Effector memory CD4-positive, alpha-beta T cell (primary cell): ENCODE measurements around the gene COL1A1.

Experiments
- DNase-seq, 3 donors: peaks; one replicate each; pipeline ENCODE4 v3.0.0-alpha.2; 2020
- H3K27ac ChIP-seq: 2 replicates; pipeline ENCODE4 v1.7.0; 2013; ENCODE audit warnings: mild to moderate bottlenecking, low read length, moderate library complexity; ENCODE audit not compliant: insufficient read depth, poor library complexity, severe bottlenecking
- H3K27me3 ChIP-seq: replicated peaks from 2 replicates; pipeline ENCODE4 v1.7.0; 2013; ENCODE audit warnings: mild to moderate bottlenecking, low read length; ENCODE audit not compliant: insufficient read depth, control insufficient read depth, poor library complexity, severe bottlenecking
- H3K36me3 ChIP-seq: 2 replicates; pipeline ENCODE4 v1.7.0; 2013; ENCODE audit warnings: mild to moderate bottlenecking, low read length, moderate library complexity; ENCODE audit not compliant: control insufficient read depth, insufficient read depth
- H3K4me1 ChIP-seq: 2 replicates; pipeline ENCODE4 v1.7.0; 2013; ENCODE audit warnings: low read length, mild to moderate bottlenecking; ENCODE audit not compliant: control insufficient read depth, insufficient read depth, poor library complexity, severe bottlenecking
- H3K4me3 ChIP-seq: 2 replicates; pipeline ENCODE4 v1.7.0; 2013; ENCODE audit warnings: low read length, low read depth, mild to moderate bottlenecking; ENCODE audit not compliant: insufficient read depth, poor library complexity, severe bottlenecking
- H3K9me3 ChIP-seq: 2 replicates; pipeline ENCODE4 v1.7.0; 2013; ENCODE audit warnings: mild to moderate bottlenecking, low read length, moderate library complexity; ENCODE audit not compliant: control insufficient read depth
- total RNA-seq, 3 donors: gene quantifications; one replicate each; lab custom pipeline; 2026; lab: John Stamatoyannopoulos, UW

COL1A1 gene
- total RNA-seq = 8.3 to 10.7 (median 10.2) reads per million in 3 donors

GRCh38 chr17:50201276-50201854 lies at the start of gene COL1A1:
Gene COL1A1 (minus strand): TSS chr17:50201631. CDS start chr17:50201513, 118 bp downstream.
- H3K27me3 ChIP-seq = peaks cover 33% of the 10 kb centered on the region
- H3K4me1 ChIP-seq = peaks cover 21% of the 10 kb centered on the region
- H3K27ac ChIP-seq = no peak within 1 kb of the TSS
- H3K9me3 ChIP-seq = no peaks in the 10 kb centered on the region
- H3K36me3 ChIP-seq = no peaks in the 10 kb centered on the region
- DNase-seq = no peak
- H3K4me3 ChIP-seq = peak within 1 kb of the TSS; percentile 53

GRCh38 chr17:50248255-50248654 lies 46.8 kb upstream of the COL1A1 start:
- Histone ChIP-seq H3K27ac (no peak overlapping the region), H3K9me3 (no peaks in the 10 kb centered on the region)
- no peak for DNase-seq

GRCh38 chr17:50244771-50245170 lies 43.3 kb upstream of the COL1A1 start:
- Histone ChIP-seq H3K36me3 (no peaks in the 10 kb centered on the region), H3K9me3 (no peaks in the 10 kb centered on the region), H3K27ac (no peak overlapping the region), H3K4me3 (no peak overlapping the region), H3K4me1 (no peaks in the 10 kb centered on the region), H3K27me3 (no peaks in the 10 kb centered on the region)
- DNase-seq = no peak

More at GRCh38 chr17:50248255-50248654, 46.8 kb upstream of the COL1A1 start:
- no peaks in the 10 kb centered on the region for H3K36me3 ChIP-seq
- H3K4me1 ChIP-seq = no peaks in the 10 kb centered on the region
- H3K27me3 ChIP-seq = no peaks in the 10 kb centered on the region
- H3K4me3 ChIP-seq = no peak overlapping the region

- no peak overlapping the region for H3K4me3 ChIP-seq
- DNase-seq = no peak
Measured at GRCh38 chr17:50241431-50241830, 40.0 kb upstream of the COL1A1 start.

GRCh38 chr17:50240851-50241250 lies 39.4 kb upstream of the COL1A1 start:
- no peaks in the 10 kb centered on the region for H3K9me3 ChIP-seq
- H3K27me3 ChIP-seq = peaks cover 3% of the 10 kb centered on the region
- H3K36me3 ChIP-seq = no peaks in the 10 kb centered on the region
- H3K4me3 ChIP-seq = no peak overlapping the region
- DNase-seq = no peak
- H3K27ac ChIP-seq = no peak overlapping the region
- no peaks in the 10 kb centered on the region for H3K4me1 ChIP-seq

More at GRCh38 chr17:50241431-50241830, 40.0 kb upstream of the COL1A1 start:
- Histone ChIP-seq H3K36me3 (no peaks in the 10 kb centered on the region), H3K27me3 (peaks cover 3% of the 10 kb centered on the region), H3K27ac (no peak overlapping the region), H3K4me1 (no peaks in the 10 kb centered on the region), H3K9me3 (no peaks in the 10 kb centered on the region)

- H3K9me3 ChIP-seq = no peaks in the 10 kb centered on the region
- H3K36me3 ChIP-seq = no peaks in the 10 kb centered on the region
- no peak for DNase-seq
- H3K4me1 ChIP-seq = no peaks in the 10 kb centered on the region
- no peak overlapping the region for H3K27ac ChIP-seq
- H3K27me3 ChIP-seq = peaks cover 3% of the 10 kb centered on the region
- H3K4me3 ChIP-seq = no peak overlapping the region
Measured at GRCh38 chr17:50239937-50240336, 38.5 kb upstream of the COL1A1 start.

GRCh38 chr17:50238601-50239280 lies 37.3 kb upstream of the COL1A1 start:
- Histone ChIP-seq H3K4me1 (no peaks in the 10 kb centered on the region), H3K27ac (no peak overlapping the region), H3K9me3 (no peaks in the 10 kb centered on the region), H3K27me3 (peaks cover 3% of the 10 kb centered on the region), H3K36me3 (no peaks in the 10 kb centered on the region), H3K4me3 (no peak overlapping the region)
- DNase-seq = no peak

GRCh38 chr17:50237901-50238300 lies 36.5 kb upstream of the COL1A1 start:
- Histone ChIP-seq H3K27ac (no peak overlapping the region), H3K4me1 (no peaks in the 10 kb centered on the region), H3K27me3 (peaks cover 3% of the 10 kb centered on the region), H3K36me3 (no peaks in the 10 kb centered on the region), H3K9me3 (no peaks in the 10 kb centered on the region), H3K4me3 (no peak overlapping the region)
- no peak for DNase-seq

- Histone ChIP-seq H3K4me3 (no peak overlapping the region), H3K36me3 (no peaks in the 10 kb centered on the region), H3K9me3 (no peaks in the 10 kb centered on the region), H3K27ac (no peak overlapping the region), H3K4me1 (no peaks in the 10 kb centered on the region), H3K27me3 (peaks cover 3% of the 10 kb centered on the region)
- no peak for DNase-seq
Measured at GRCh38 chr17:50234581-50234980, 33.1 kb upstream of the COL1A1 start.

GRCh38 chr17:50225701-50226240 lies 24.3 kb upstream of the COL1A1 start:
- Histone ChIP-seq H3K9me3 (no peaks in the 10 kb centered on the region), H3K36me3 (no peaks in the 10 kb centered on the region), H3K4me1 (no peaks in the 10 kb centered on the region), H3K27ac (no peak overlapping the region), H3K27me3 (no peaks in the 10 kb centered on the region), H3K4me3 (no peak overlapping the region)
- DNase-seq = no peak
